GM18498 (cell line): ENCODE results near the gene SLC12A8.
A peak's percentile ranks its signal among the peaks of the same experiment; 100 is the strongest.

Experiments used
- ATAC-seq: cut with Tn5 transposase; IDR thresholded peaks from one replicate; pipeline ENCODE4 v1.9.1; 2021; ENCODE audit warnings: mild to moderate bottlenecking, moderate library complexity; ENCODE audit not compliant: unreplicated experiment

The SLC12A8 gene

DNA sequence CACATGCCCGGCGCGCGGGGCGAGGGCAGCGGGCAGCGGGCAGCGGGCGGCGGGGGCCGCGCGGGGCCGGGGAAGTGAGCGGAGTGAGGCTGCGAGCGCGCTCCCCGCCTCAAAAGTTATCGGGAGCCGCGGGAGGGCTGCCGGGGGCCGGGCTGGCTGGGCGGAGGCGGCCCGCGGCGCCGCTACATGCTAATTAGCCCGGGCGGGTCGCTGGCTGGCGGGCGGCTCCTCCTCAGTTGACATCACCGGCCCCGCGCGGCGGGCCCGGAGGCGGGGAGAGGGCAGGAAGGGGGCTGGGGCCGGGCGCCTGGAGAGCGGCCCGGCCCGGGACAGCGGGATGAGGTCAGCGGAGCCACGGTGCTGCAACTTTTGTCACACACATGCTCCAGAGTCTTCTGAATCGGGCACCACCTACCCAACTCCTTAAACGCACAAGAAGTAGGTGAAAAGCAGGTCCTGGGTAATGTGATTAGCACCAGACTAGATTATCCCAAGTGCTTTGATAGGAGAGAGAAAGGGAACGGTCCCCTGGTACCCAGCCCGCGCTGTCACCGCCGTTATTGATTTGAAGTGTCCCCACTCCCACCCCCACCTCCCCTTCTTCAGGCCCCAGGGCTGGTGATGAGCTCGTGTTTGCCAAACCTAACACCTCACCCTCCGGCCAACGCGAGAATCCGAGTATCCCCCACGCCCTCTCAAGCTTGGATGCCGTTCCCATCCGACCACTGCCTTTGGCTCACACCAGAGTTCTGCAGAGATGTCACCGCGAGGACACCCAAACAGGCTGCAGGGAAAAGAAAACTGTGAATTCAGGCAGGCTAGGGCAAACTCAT, 156.4 kb downstream of the SLC12A8 start, which contains the start of gene HEG1:
Gene HEG1 (minus strand): TSS at position 85 of the 833 bp plus-strand sequence. CDS start 107 bp downstream, outside the sequence.
- peak; percentile 74 for ATAC-seq

DNA sequence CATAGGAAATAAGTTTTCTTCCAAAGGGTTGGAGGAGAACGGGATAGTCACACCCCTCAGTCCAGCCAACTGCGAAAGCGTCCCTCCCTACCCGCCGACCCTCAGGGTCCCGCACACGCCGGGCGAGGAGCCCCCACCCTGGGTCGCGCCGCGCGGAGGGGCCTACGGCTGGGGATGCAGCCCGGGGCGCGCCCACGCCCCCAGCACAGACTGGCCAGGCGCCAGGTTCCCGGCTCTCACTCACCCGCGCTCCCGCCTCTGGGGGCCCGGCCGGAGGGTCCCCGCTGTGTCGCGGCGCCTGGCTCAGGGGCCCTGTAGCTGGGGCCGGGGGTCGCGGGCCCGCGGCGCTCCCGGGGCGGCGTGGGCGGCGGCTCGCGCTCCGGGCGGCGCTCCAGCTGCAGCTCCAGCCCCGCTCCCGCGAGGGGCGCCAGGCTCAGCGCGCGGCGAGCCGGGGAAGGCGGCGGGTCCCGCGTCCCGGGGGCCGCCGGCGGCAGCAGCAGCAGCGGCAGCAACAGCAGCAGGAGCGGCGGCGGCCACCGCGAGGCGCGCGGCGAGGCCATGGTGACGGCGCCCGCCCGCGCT, 157.1 kb downstream of the SLC12A8 start:
- peak; percentile 27 for ATAC-seq

DNA sequence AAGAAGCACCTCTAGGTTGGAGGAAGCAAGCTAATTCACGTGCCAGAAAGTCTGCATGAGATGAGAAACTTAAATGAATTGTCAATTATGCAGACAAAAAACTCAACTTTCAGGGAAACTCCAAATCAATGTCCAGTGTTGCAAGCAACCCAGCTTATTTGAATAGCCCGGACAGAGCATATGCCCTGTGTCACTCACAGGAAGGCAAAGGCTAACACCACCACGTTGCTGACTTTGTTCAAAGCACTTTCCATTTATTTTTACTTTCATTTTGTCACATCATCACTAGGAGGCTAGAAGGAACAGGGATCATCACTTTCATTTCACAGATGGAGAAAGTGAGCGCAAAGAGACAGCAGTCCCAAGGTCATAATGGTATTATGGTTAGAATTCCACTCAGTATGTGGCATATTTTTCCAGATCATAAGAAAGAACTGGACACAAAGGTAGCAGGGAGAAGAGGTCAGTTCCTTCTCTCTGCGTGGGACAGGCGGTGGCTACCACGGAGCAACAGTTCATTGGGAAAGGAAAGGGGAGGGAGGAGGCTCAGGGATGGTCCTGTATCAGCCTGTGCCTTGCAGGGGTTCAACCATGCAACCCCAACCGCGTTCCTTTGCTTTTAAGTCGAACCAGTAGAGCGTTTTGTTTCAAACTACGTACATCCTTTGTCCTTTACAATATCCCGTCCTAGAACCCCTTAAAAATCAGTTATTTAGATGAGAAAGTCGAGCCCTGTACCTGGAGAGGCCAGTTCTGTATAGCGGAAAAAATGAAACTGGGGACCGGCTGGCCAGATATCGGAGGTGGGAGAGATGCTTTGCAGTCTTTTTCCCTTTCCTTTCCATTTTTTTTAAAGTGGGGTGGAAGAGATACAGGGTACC, 157.9 kb downstream of the SLC12A8 start:
- peak; percentile 39 for ATAC-seq

DNA sequence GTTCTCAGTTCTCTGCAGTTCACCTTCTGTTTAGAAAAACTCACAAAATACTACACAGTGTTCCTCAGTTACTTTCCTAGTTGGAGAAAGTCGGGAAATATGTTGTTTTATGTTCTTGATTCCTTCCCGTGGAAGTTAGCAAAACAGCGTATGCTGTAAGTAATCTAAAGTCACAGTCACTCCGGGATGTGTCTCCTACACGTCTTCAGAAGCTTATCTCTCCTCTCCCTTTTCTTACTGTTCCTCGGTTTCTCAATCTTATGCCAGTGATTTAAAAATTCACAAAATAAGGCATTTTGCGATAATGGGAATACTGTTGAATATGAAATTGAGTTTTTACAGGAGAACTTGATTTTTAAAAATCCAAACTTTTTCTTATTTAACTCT, 158.5 kb downstream of the SLC12A8 start:
- ATAC-seq: no peak

DNA sequence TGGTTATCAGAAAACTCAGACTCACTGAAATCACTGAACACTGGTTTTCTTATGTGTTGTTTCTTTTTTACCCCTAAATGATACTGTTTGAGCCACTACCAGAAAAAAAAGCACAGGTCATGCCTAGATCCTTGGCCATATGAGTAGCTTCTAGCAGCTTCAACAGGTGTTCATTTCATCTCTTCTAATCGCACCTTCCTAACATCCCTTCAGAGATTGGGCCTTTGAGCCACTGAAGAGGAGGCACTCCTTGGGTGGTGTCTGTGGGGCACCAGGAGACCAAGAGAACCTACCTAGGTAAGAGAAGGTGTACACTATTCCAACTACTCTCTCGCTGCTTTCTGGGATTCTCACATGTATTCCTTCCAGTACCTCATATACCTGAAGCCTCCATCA, 159.2 kb downstream of the SLC12A8 start:
- no peak for ATAC-seq

DNA sequence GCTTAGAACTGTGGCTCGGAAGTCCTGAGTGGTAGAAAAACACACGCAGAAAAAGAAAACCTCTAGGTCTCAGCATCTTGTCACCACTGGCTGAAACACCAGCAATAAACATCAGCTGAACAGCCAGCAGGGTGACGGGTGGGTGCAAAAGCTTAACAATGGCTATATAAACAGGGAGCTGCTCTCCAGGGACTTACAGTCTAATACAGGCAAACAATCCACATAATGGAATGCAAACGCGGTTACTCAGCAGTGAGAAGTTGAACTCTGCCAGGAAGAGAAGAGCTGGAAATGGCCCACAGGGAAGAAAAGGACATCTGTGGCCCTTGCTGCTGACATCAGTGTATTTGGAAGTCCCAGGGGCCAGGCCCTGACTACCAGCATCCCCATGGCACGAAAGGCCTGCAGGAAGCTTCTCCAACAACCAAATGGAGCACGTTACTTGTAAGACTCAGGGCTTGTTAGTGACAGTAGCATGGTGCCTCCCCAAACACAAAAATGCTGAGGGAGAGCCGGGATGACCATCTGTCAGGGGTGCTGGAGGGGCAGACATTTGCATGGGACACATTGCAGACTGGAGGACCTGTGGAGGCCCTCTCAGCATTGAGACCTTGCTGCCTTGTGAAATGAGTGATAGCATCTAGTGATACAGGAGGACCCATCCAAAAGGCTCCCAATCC, 159.8 kb downstream of the SLC12A8 start:
- no peak for ATAC-seq

DNA sequence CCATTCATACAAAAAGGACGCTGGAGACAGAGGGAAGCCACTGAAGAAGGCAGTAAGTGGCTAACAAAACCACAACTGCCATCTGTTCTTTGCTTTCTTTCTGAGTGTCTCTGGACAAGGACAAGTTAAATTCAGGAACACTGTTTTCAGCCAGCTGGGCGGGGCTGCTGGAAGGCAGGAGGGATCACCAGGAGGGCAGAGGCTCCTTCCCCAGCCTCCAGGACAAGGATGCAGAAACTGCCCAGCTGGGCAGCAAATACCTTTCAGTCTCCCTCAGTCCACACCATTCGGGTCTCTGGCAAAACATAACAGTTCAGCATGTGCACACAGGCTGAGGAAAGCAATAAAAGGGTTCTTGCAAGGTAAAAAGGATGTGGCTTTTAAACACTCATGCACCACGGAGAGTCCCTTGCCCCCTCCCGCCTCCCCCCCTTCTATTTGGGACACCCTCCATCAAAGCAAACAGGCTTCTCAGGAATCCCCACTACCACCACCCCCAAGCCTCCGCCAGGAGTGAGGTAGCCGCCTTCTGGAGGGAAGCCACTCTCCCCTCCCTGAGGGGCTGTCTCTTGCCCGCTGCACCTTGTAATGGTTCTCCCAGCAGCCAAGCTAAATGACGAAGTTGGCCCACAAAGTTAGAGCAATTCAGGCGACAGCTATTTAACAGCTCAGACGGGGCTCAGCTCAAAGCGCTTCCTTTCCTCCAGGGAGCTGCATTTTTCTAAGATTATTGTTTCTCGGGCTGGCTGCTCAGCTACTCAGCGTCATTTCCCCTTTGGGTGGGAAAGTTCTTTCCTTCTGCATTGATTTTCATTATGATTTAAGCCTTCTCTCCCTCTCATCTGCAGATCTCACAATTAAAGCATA, 160.6 kb downstream of the SLC12A8 start:
- no peak for ATAC-seq

DNA sequence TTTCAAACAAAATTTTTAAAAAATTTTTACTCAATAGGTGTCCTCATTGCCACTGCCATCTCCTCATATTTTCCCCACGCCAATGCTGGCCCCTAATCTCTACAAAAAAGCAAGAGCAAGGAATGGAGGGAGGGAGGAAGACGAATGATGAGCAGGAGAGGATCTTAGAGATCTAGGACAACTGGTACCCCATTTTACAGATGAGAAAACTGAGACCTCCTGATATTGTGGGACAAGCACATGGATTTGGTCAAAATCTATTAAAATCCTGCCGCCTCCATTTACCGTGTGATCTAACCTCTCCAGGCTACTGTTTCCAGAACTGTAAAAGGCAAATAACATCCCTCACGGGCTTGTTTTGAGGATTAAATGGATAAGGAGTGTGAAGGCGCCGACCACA, 161.3 kb downstream of the SLC12A8 start:
- no peak for ATAC-seq

DNA sequence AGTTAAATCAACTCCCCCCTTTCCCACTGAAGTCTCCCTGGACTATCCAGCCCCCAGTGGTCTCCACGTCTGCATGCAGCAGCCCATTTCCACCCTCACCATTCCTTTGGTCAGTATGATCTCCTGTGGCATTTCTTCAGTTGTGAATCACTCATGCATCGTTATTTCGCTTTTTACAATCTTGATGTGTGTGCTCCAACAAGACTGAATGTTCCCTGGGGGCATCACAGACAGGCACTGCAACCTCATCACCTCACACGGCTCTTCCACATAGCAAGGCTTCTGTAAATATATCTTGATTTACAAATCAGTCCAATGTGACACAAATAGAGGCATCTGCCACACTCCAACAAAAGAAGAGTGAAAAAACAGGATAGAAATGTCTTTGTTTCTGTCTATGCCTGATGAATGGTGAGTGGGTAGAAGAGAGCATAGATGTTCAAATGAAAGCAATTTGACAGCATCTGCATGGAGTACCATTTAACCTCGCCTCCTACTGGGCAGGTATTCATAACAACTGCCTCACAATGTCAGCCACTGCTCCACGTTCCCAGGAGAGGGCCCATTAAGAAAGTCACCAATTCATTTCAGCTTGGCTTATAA, 162.0 kb downstream of the SLC12A8 start:
- ATAC-seq: no peak

DNA sequence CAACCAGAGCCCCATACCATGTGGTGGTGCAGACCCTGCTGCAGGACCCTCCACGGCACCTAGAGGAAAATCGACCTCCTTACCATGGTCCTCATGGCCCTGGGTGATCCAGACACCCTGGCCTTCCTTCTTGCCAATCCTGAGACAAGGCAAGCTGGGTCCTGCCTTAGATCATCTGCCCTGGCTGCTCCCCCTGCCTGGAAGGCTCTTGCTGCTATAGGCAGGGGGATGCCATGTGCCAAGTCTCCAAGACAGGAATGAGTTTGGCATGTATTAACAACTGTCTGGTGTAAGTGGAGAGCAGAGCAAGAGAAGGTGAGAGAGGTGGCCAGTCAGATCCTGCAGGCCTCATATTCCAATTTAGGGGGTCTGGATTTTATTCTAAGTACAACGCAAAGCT, 164.3 kb downstream of the SLC12A8 start:
- ATAC-seq: no peak

DNA sequence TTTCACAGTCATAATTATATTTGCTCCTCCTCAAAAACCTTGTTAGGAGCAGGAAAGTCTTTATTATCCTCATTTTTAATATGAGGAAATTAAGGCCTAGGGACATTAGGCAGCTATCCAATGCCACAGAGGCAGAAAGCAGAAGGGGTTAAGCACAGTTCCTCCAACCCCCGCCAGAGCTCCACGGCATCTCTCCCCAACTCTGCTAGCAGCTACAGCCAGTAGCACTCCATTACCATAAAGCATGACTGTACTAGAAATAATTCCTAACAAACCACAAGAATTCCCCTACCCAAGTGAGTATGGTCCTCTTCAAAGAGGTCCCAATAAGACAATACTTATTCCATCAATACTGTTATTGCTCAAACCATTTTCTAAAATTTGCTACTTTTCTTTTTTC, 166.6 kb downstream of the SLC12A8 start:
- ATAC-seq: no peak

DNA sequence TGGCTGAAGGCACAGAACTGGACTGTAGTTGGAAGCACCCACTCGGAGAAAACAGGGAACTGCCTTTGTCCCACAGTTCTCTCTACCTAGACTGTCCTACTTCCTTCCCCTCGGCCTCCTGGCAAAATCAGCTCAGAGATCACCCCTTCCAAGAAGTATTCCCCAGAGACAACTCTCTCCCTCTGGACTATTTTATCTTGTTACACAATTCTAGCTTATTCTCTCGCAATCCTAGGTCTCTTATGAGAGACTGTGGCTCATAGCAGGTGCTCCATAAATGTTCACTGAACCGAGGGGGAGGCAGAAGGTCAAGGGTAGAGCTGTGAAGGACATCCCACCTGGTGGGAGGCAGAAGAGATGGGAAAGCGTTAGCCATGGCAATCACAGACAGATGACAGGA, 167.4 kb downstream of the SLC12A8 start:
- no peak for ATAC-seq

DNA sequence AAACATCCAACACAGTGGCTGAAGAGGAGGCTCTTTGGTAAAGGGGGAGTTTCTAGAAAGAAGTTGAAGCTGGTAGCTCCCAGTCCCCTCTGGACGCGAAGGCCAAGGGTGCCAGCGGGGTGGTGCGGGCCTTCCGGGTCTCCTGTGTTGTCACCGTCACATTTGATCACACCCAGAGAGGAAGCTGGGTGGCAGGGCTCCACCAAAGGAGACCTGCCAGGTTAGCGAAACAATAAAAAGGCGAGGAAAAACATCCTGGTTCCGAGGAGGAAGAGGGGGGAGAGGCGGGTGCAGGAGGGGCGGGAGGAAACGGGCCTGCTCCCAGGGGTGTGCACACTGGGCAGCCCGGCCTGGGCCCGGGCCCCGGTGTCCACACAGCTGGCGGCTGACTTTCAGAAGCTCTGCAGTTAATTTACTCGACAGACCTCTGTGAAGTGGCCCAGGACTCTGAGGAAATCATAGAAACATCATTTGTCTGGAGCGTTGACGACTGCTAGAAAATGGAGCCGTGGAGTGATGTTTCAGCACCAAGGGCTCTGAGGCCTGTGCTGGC, 168.9 kb downstream of the SLC12A8 start:
- no peak for ATAC-seq

DNA sequence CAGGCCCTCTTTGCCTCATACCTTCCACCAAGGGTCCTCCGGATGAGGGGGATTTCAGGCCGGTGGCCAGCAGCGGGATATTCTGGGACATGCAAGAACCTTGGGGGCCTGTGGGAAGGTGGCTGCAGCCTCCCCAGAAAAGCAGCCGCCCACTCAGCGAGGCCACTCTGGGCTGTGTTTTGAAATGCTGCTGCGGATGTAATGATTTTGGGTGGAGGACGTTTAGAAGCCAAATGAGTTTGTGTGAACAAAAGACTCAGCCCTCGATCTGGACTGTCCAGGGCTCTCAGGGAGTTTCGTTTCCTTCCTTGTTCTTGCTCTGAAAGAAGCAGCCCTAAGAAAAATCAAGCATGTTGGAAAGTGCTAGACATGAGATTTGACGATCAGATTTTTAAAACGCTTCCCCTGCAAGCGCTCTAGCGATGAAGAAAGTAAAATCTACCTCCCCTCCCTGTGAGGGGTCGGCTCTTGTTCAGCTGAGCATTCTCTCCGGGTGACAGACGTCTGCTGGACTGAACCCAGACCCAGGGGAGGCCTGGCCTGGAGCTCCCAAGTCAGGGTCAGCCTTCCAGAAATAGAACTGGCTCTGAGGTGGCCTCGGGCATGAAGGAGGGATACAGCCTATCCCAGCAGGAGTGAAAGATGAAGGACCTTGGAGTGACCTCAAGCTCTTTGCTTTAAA, 169.7 kb downstream of the SLC12A8 start:
- no peak for ATAC-seq

DNA sequence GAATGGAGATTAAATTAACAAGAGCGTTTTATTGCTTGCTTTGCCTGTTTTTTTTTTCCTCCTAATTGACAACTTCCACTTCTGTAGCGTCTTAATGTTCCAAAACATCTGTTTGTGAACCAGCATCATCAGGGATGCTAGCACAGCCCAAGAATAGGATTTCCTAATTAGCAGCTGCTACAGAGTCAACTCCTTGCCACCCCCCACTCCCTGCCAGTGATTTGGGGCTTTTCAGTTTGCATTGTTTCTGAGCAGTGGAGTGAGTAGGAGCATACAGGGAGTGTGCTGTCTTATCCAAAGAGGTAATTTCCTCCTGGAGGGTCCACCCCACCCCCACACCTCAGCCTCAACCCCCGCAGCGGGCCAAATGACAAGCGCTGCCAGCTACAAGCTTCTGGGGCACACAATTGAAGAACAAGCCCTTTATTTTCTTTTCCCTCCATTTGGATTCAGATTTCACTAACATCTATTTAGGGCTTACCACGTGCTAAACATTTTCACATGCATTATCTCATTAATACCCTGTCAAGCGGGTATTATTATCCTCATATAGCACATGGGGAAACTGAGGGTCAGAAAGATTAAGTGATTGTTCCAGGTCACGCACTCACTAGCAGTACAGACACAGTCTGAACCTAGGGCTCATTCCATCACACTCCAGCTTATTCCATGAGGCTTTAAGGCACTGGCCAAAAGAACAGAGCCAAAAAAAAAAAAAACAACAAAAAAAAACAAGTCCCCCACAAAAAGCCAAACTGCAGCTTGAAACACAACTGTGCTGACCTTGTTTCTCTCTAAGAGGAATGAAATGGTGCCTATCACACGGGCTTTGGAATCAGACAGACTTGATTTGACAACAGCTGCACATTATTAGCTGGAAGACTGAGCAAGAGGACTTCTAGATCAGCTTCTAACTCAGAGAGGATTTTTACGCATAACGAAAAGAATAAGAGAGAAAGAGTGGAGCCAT, 173.1 kb downstream of the SLC12A8 start:
- ATAC-seq: no peak

DNA sequence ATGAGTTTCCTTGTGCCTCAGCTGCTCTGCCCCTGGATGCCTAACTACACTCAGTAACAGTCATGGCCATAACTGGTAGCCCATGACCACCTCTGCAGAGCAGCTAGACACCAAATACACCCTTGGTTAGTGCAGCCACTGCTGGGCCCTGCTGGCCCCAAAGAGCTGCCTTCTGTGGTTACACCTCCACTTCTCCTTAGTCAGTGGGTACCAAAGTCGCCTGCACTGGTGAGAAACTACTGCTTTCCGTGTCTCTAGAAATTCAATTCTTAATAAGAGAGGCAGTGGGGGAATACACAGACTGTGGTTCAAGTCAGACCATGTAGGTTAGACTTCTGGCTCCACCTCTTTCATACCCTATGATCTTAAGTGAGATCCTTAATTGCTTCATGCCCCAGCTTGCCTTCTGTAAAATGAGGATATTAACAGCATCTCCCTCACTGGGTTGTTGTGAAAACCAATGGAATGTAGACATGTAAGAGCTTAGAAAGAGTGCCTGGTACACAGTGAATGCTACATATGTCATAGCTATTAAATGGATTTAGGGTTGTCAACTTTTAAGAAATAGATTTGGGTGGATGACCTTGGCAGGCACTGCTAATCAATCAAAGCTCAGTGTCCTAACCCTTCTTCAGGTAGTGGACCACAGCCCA, 174.9 kb downstream of the SLC12A8 start:
- ATAC-seq: no peak

DNA sequence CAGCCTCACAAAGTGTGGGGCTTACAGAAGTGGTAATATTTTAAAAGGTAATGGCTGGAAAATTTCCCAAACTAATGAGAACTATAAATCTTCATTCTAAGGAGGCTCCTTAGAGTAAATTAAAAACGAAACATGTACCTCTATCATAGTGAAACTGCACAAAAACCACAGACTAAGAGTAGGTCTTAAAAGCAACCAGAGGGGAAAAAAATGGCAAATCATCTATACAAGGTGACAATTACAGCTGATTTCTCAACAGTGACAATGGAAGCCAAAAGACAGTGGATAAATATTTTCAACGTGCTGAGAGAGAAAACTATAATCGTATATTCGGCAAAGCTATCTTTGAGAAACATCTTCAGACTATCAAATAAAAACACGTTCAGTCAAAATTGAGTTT, 177.3 kb downstream of the SLC12A8 start:
- peak; percentile 57 for ATAC-seq
